K562 (cell line): ENCODE measurements around the gene RFNG. TPM values are rescaled to one million over a fixed set of nuclear protein-coding genes. Genes with fewer than 3 reads are reported as not detected.

ENCODE experiments used
- BRD9 ChIP-seq: fragments of 450-650 bp; IDR thresholded peaks from 2 replicates; pipeline ENCODE4 v1.6.1; 2018; ENCODE audit warnings: low read depth; ENCODE audit not compliant: partially characterized antibody
- HCFC1 ChIP-seq: IDR thresholded peaks from 2 replicates; pipeline ENCODE4 v1.6.1; 2012; ENCODE audit warnings: low read depth, low read length, improper control_type of control experiment
- HNRNPL ChIP-seq: fragments of 200-400 bp; formaldehyde crosslinking; IDR thresholded peaks from 2 replicates; pipeline ENCODE4 v1.6.1; 2017; ENCODE audit warnings: low read depth, mild to moderate bottlenecking, low read length
- REST ChIP-seq, 2 experiments: fragments of 450-650 bp; formaldehyde crosslinking in 1 of 2; IDR thresholded peaks; 2 replicates each; pipeline versions ENCODE4 v1.4.0 to v1.6.1; 2014 to 2020; ENCODE audit warnings: mild to moderate bottlenecking in 2 of 2, borderline replicate concordance in 1 of 2, low read depth in 1 of 2
- THRA ChIP-seq: fragments of 450-650 bp; IDR thresholded peaks from 2 replicates; pipeline ENCODE4 v1.6.1; 2017; ENCODE audit warnings: mild to moderate bottlenecking, moderate library complexity
- ZNF239 ChIP-seq: fragments of 250-450 bp; sonication (Bioruptor Pico); IDR thresholded peaks from 2 replicates; pipeline ENCODE4 v1.4.0; 2020; ENCODE audit warnings: mild to moderate bottlenecking
- polyA plus RNA-seq, 8 experiments: library from polyadenylated mRNA; depleted of rRNA in 4 of 8; stranded (reverse) in 5 of 8; unstranded in 3 of 8; fragments of >200 nt; fragmentation: Nextera tagmentation in 2 of 8; fragmentation: Illumina TruSeq in 1 of 8; extraction: Ambion mirVana in 2 of 8; extraction: Trizol in 1 of 8; gene quantifications; 2 replicates each; pipeline versions ENCODE4 v1.2.1 to v1.2.3, GENCODE V29; 2011 to 2014; ENCODE audit warnings: inconsistent platforms in 1 of 8, missing spikeins in 1 of 8
- total RNA-seq, 7 experiments: library from RNA; depleted of rRNA in 6 of 7; stranded (reverse); fragments of >200 nt in 6 of 7; fragmentation: Illumina TruSeq in 2 of 7; extraction: Trizol in 2 of 7; gene quantifications; 2 replicates each; pipeline versions ENCODE4 v1.2.1 to v1.2.3, GENCODE V29; 2011 to 2021; ENCODE audit warnings: low replicate concordance in 1 of 7

The RFNG gene
- total and polyA plus RNA-seq, 9 of the 15 experiments (the other 6 are each of a cell fraction or from before 2014, with no cell fraction given) = 0.32 to 32.8 (median 9.5) TPM

- TF ChIP-seq THRA = no peak
- TF ChIP-seq REST (IDR thresholded peaks at IDR 0.05; ENCODE audit: borderline replicate concordance) = no peak
- no peak for TF ChIP-seq REST (CRISPR knock-in tag; IDR thresholded peaks at IDR 0.05; ENCODE audit: low read depth)
- TF ChIP-seq HNRNPL = no peak
- TF ChIP-seq ZNF239 (CRISPR knock-in tag) = no peak
- TF ChIP-seq HCFC1 = no peak
- TF ChIP-seq BRD9 = no peak
These were observed 28.0 kb downstream of the RFNG start (continued) for GRCh38 chr17:82023447-82024241.
